LNCAP (cell line): ENCODE measurements around the gene INTS1.

ENCODE experiments used
- TF ChIP-seq, protein P1 (sequence below): fragments of 450-650 bp; IDR thresholded peaks from 2 replicates; pipeline ENCODE4 v1.5.1; 2017; ENCODE audit warnings: mild to moderate bottlenecking

The INTS1 gene

DNA sequence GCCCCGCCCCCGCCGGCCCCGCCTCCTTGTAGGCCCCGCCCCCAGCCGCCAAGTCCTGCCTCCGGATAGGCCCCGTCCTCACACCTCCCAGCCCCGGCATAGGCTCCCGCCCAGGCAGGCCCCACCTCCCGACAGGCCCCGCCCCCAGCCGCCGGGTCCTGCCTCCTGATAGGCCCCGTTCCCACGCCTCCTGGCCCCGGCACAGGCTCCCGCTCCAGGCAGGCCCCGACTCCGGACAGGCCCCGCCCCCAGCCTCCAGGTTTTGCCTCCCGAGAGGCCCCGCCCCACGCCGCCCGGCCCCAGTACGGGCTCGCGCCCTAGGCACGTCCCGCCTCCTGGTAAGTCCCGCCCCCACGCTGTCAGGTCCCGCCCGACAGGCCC is 44.7 kb downstream of the INTS1 start:
- TF ChIP-seq, protein P1, sequence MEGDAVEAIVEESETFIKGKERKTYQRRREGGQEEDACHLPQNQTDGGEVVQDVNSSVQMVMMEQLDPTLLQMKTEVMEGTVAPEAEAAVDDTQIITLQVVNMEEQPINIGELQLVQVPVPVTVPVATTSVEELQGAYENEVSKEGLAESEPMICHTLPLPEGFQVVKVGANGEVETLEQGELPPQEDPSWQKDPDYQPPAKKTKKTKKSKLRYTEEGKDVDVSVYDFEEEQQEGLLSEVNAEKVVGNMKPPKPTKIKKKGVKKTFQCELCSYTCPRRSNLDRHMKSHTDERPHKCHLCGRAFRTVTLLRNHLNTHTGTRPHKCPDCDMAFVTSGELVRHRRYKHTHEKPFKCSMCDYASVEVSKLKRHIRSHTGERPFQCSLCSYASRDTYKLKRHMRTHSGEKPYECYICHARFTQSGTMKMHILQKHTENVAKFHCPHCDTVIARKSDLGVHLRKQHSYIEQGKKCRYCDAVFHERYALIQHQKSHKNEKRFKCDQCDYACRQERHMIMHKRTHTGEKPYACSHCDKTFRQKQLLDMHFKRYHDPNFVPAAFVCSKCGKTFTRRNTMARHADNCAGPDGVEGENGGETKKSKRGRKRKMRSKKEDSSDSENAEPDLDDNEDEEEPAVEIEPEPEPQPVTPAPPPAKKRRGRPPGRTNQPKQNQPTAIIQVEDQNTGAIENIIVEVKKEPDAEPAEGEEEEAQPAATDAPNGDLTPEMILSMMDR = no peak

DNA sequence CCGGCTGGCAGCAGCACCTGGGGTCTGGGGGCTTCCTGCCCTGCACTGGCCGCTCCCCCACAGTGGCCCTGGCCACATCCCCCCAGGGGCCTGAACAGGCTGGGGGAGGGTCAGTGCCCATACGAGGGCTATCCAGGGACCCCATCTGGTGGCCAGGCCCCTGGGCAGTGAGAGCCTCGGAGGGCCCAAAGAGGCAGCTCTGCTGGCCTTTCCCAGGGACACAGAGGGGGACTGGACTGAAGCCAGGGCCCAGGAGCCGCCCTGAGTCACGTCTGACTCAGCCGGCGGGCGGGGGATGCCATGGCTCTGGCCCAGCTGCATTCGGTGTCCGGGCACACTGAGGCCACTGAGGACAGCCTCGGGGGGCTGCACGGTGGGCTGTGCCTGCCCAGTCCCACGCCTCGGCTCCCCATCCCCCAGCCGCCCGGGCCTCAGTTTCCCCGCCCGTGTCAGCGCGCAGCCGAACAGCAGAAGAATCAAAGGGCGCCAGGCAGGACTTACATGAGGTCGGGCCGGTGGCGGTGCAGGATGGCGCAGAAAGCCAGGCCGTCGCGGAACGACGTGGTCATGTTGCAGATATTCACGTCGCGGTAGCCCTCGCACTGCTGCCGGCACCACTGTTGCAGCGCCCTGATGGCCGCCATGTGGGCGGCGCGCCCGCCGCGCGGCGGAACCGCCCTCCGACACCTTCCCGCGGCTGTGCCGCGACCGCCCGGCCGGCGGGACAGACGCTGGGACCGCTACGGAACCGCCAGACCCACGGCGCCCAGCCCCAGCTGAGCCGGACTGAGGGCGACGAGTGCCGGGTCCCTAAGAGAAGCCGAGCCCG is 45.3 kb downstream of the INTS1 start, which contains the start of gene MICALL2:
TSS of gene MICALL2 (minus strand) at position 788 of the 829 bp plus-strand sequence. CDS start at position 644, 144 bp downstream.
- TF ChIP-seq, protein P1 = no peak

DNA sequence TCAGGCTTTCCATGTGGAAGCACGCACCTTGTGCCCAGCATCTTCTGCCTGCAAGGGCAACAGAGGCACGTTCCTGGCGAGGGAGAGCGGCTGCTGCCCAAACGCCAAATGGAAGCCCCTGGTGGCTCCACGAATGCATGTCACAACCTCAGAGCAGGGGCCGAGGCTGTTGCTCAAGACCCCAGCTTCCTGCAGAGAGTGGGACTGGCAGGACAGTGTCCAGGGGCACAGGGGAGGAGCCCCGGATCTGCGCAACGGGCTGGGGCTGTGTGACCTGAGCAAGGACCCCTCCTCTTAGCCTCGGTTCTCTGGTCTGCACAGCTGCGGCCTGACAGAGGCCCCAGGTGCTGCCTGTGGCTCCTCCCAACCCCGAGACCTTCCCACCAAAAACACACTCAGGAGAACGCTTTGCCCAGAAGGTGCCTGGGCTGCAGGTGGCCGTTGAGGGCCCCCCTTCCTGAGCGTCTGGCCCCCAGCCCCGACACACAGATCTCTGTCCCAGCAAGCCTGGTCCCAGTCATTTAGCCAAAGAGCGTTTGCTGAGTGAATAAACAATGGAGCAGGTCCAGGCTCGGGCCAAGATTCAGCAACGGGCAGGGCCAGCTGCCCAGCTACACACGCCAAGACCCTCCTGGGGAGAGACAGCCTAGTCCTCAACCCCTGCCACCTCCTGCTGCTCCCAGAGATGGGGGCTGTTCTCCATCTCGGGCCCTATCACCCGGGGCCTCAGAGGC is 46.1 kb downstream of the INTS1 start:
- TF ChIP-seq, protein P1 = no peak

DNA sequence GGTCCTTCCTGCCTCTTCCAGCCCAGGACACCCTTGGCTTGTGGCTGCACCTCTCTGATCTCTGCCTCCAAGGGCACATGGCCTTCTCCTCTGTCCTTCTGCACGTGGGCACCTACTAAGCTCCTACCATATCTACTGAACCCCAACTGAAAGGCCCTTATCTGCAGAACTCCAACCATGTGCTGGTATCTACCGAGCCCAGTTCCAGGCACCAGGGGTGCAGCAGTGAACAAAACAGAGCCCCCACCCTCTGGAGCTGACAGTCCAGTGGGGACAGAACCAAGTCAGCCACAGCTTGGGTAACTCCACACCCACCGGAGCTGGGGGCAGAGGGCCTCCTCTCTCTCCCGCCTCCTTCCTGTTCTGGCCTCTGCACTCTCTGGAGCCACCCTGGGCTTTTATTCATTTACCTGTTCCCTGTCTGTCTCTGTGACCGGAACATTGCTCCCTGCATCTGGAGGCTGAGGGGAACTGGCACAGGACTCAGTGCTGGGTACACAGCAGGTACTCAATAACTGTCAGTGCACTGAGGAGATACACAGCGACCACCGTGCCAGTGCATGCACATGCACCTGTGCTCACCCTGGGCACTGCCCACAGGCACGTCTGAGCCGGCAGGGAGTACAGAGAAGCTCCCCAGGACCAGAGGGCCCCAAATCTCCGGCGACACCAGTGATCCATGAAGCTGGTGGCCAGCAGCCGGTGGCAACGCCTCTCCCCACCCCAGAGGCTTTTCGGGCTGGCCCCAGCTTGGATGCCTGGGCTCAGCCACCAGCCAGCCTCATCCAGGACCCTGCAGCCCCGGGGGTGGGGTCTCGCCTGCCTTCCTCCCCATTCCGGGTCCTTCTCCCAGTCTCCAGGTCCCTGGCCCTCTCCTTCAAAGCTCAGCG is 46.9 kb downstream of the INTS1 start:
- TF ChIP-seq, protein P1 = no peak

DNA sequence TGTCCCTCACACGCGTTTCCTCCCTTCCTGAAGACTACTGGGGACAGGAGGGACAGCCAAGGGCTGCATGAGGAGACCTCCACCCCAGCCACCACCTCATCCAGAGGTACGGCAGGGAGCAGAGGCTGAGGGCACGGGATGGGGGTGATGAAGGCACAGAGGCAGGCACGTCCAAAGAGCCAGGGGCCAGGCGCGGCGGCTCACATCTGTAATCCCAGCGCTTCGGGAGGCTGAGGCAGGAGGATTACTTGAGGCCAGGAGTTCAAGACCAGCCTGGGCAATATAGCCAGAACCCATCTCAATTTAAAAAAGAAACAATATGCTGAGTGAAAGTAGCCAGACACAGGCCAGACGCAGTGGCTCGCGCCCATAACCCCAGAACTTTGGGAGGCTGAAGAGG is 48.2 kb downstream of the INTS1 start:
- TF ChIP-seq, protein P1 = no peak

DNA sequence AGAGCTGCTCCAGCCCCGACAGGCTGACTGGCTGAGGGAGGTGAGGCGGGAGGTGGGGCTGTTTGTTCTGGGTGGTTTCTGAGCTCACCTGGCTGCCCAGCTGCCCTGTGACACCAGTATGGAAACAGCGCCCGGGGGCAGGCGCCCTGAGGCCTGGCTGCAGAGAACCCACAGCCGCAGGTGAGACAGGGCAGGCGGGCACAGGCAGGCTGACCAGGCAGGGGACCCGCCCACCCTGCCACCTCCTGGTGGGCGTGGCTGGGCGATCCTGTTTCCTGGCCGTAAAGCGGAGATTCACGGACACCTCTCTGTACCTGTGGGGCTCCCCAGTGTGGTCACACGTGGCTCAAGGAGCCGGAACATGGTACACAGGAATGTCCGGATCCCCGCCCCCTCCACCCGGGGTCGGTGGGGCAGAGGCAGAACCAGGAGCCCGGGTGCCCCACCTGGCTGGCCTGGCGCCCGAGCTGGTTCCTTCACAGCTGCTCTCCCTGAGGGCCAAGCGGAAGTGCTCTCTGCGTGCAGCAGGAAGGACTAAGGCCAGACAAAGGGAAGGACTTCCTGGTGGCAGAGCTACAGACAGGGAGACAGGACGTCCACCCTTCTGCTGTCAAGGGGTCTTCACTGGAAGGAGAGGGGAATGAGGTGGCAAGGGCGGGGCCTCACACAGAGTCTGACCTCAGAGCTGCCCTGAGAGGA is 48.8 kb downstream of the INTS1 start:
- TF ChIP-seq, protein P1 = no peak

DNA sequence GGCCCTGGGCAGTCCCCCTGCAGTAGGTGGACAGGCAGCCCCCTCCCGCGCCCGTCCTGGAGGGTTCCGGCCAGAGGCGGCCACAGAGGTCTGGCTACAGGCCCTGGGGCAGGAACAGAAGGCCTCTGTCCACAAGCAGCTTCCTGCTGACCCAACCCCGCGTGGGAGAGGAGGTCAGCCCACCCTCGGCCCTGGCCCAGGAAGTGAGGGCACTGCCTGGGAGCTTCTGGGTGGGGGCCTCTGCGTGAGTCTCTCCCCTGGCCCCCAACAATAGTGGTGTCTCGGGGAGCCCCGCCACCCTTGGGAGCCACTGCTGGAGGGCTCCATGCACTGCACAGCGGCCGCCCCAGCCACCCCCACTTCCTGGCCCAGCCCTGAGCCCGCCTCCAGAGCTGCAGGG is 49.6 kb downstream of the INTS1 start:
- TF ChIP-seq, protein P1 = no peak
